Measurements from ENCODE around the gene RGMA.

The RGMA gene

DNA sequence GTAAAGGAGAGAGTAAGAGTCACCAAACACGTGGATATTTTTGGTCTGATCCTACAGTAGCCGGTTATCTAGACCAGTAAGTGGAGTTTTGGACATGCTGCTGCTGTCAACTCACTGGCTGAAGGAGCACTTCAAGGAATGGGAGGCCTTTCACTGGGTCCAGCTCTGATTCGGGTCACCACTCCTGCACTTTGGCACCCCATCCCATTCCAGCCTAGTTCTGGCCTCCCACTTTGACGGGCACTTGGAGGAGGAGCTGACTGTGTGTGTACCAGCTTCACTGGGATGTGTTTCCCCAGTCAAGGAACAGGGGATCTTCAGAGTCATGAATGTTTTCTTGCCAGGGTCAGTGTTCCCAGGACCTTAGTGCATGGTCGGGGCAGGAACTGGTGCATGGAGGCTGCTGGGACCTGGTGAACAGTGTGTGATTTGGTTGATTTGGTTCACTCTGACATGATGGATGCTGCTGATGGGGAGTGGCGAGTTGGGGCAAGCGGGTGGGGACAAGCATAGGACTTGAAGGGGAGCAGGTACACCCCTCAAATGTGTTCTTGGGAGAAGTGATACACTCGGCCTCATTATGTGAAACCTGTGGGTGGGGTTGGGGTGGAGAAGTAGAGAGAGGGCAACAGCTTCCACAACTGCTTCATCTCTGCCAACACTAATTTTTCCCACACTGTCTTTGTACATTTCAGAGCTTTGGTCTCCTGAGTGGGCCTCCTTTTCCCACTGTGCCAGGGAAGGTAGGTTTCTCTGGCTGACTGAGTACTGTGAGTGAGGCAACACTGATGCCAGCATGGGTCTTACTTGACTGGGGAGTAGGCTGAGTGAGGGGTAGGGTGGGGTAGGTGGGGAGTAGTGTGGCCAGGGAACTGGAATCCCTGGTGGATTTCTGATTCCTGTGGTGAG is 64.0 kb downstream of the RGMA start:
- Histone ChIP-seq H3K79me1 (ENCODE audit: low read length) (peaks cover 17% of the 10 kb centered on the region), H2AK5ac (ENCODE audit: low read length) (no peak overlapping the region), H2BK15ac (replicated peaks; ENCODE audit: low read depth) (no peak overlapping the region), H2BK120ac (ENCODE audit: low read depth, low read length) (no peak overlapping the region), H3K23ac (ENCODE audit: low read length) (no peak overlapping the region), H3K79me2 (ENCODE audit: control insufficient read depth, insufficient read depth, low read length) (no peaks in the 10 kb centered on the region), H3K36me3 (ENCODE audit: control insufficient read depth, insufficient read depth, low read length) (peaks cover 24% of the 10 kb centered on the region), H3K27ac (ENCODE audit: low read depth, low read length) (no peak overlapping the region), H4K8ac (ENCODE audit: low read depth, low read length) (no peak overlapping the region), H3K18ac (ENCODE audit: low read length) (no peak overlapping the region), H3K4me2 (ENCODE audit: low read length) (no peak overlapping the region), H3K4me1 (ENCODE audit: control insufficient read depth, low read depth, low read length) (no peaks in the 10 kb centered on the region), H3K56ac (ENCODE audit: low read length) (no peak overlapping the region), H2BK5ac (ENCODE audit: low read length) (no peak overlapping the region), H3K27me3 (ENCODE audit: insufficient read depth, low read length, poor library complexity) (no peaks in the 10 kb centered on the region), H3K4ac (ENCODE audit: low read depth, low read length) (no peak overlapping the region), H3K9ac (ENCODE audit: low read length) (no peak overlapping the region), H4K5ac (ENCODE audit: low read length) (no peak overlapping the region), H3K4me3 (ENCODE audit: low read length) (no peak overlapping the region)
- WGBS (ENCODE audit: extremely low coverage, insufficient coverage, low lambda C conversion rate), result no CpG with 5 or more reads among the region's 8 CpGs
- no peak for DNase-seq

DNA sequence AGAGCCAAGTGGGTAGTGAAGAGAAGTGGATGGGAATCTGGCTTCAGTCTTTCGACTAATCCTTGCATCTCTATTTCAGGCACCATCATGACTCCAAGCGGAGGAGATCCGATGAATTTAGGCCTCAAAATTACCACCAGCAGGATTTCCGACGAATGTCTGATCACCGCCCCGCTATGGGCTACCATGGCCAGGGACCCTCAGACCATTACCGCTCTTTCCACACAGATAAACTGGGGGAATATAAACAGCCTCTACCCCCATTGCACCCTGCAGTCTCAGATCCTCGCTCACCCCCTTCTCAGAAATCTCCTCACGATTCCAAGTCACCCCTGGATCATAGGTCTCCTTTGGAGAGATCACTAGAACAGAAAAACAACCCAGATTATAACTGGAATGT is 64.7 kb downstream of the RGMA start:
- Histone ChIP-seq H3K27ac (ENCODE audit: low read depth, low read length) (no peak overlapping the region), H3K27me3 (ENCODE audit: insufficient read depth, low read length, poor library complexity) (no peaks in the 10 kb centered on the region), H3K23ac (ENCODE audit: low read length) (no peak overlapping the region), H3K79me1 (ENCODE audit: low read length) (peaks cover 17% of the 10 kb centered on the region), H4K5ac (ENCODE audit: low read length) (no peak overlapping the region), H4K8ac (ENCODE audit: low read depth, low read length) (no peak overlapping the region), H3K36me3 (ENCODE audit: control insufficient read depth, insufficient read depth, low read length) (peaks cover 25% of the 10 kb centered on the region), H2AK5ac (ENCODE audit: low read length) (no peak overlapping the region), H3K4ac (ENCODE audit: low read depth, low read length) (no peak overlapping the region), H3K18ac (ENCODE audit: low read length) (no peak overlapping the region), H2BK120ac (ENCODE audit: low read depth, low read length) (no peak overlapping the region), H3K4me2 (ENCODE audit: low read length) (no peak overlapping the region), H3K4me3 (ENCODE audit: low read length) (no peak overlapping the region), H3K9ac (ENCODE audit: low read length) (no peak overlapping the region), H2BK5ac (ENCODE audit: low read length) (no peak overlapping the region), H2BK15ac (replicated peaks; ENCODE audit: low read depth) (no peak overlapping the region), H3K56ac (ENCODE audit: low read length) (no peak overlapping the region), H3K4me1 (ENCODE audit: control insufficient read depth, low read depth, low read length) (no peaks in the 10 kb centered on the region), H3K79me2 (ENCODE audit: control insufficient read depth, insufficient read depth, low read length) (no peaks in the 10 kb centered on the region)
- no peak for DNase-seq
- WGBS (ENCODE audit: extremely low coverage, insufficient coverage, low lambda C conversion rate), result no CpG with 5 or more reads among the region's 10 CpGs

DNA sequence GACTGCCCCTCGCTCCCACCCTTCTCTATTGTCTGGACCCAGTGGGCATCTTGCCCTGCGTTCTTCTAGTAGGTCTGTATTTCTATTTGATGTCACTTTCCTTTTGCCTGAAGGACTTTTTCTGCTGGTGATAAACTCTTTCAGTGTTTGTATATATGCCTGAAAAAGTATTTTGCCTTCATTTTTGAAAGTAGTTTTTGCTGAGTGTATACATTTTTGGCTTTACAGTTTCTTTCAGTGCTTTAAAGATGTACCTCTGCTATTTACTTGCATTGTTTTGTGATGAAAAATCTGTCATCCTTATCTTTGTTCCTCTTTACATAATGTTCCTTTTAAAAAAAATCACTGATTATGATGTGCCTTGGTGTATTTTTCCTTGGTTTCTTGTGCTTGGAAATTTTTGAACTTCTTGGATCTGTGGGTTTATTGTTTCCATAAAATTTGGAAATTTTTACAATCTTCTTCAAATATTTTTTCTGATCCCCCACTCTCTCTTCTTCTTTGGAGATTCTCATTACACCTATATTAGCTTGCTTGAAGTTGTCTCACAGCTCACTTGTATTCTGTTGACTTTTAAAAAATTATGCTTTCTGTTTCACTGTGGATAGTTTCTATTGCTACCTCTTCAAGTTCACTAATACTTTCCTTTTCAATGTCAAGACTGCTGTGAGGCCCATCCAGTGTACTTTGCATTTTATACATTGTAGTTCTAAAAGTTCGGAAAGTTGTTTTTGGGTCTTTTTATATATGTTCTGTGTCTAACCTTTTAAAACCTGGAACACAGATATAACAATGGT is 67.8 kb downstream of the RGMA start:
- Histone ChIP-seq H2AK5ac (ENCODE audit: low read length) (no peak overlapping the region), H3K56ac (ENCODE audit: low read length) (no peak overlapping the region), H3K23ac (ENCODE audit: low read length) (no peak overlapping the region), H3K27me3 (ENCODE audit: insufficient read depth, low read length, poor library complexity) (no peaks in the 10 kb centered on the region), H3K79me1 (ENCODE audit: low read length) (peaks cover 12% of the 10 kb centered on the region), H3K79me2 (ENCODE audit: control insufficient read depth, insufficient read depth, low read length) (no peaks in the 10 kb centered on the region), H3K4me2 (ENCODE audit: low read length) (no peak overlapping the region), H2BK15ac (replicated peaks; ENCODE audit: low read depth) (no peak overlapping the region), H3K4me1 (ENCODE audit: control insufficient read depth, low read depth, low read length) (no peaks in the 10 kb centered on the region), H3K18ac (ENCODE audit: low read length) (no peak overlapping the region), H2BK5ac (ENCODE audit: low read length) (no peak overlapping the region), H4K8ac (ENCODE audit: low read depth, low read length) (no peak overlapping the region), H3K36me3 (ENCODE audit: control insufficient read depth, insufficient read depth, low read length) (peaks cover 28% of the 10 kb centered on the region), H3K27ac (ENCODE audit: low read depth, low read length) (no peak overlapping the region), H2BK120ac (ENCODE audit: low read depth, low read length) (no peak overlapping the region), H3K4me3 (ENCODE audit: low read length) (no peak overlapping the region), H3K4ac (ENCODE audit: low read depth, low read length) (no peak overlapping the region), H3K9ac (ENCODE audit: low read length) (no peak overlapping the region), H4K5ac (ENCODE audit: low read length) (no peak overlapping the region)
- no CpG with 5 or more reads among the region's 3 CpGs for WGBS (ENCODE audit: extremely low coverage, insufficient coverage, low lambda C conversion rate)
- DNase-seq, result no peak

DNA sequence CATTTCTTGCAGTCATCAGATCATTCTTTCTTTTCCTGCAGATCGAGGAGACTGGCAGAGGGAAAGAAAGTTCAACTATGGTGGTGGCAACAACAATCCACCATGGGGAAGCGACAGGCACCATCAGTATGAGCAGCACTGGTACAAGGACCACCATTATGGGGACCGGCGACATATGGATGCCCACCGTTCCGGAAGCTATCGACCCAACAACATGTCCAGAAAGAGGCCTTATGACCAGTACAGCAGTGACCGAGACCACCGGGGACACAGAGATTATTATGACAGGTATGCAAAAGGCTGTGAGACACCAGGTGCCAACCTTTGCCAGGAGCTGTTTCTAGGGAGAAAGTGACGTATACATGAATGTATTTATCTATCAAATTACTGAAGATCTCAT is 69.0 kb downstream of the RGMA start:
- H3K18ac ChIP-seq (ENCODE audit: low read length), result no peak overlapping the region
- H2BK15ac ChIP-seq (replicated peaks; ENCODE audit: low read depth), result no peak overlapping the region
- no peaks in the 10 kb centered on the region for H3K79me2 ChIP-seq (ENCODE audit: control insufficient read depth, insufficient read depth, low read length)
- no peak overlapping the region for H2BK5ac ChIP-seq (ENCODE audit: low read length)
- no peak overlapping the region for H2BK120ac ChIP-seq (ENCODE audit: low read depth, low read length)
- no peak overlapping the region for H3K4me2 ChIP-seq (ENCODE audit: low read length)
- H3K4me1 ChIP-seq (ENCODE audit: control insufficient read depth, low read depth, low read length), result no peaks in the 10 kb centered on the region
- DNase-seq, result no peak
- H3K79me1 ChIP-seq (ENCODE audit: low read length), result peaks cover 11% of the 10 kb centered on the region
- no peak overlapping the region for H3K27ac ChIP-seq (ENCODE audit: low read depth, low read length)
- H3K36me3 ChIP-seq (ENCODE audit: control insufficient read depth, insufficient read depth, low read length), result peaks cover 28% of the 10 kb centered on the region
- H3K4me3 ChIP-seq (ENCODE audit: low read length), result no peak overlapping the region
- no CpG with 5 or more reads among the region's 10 CpGs for WGBS (ENCODE audit: extremely low coverage, insufficient coverage, low lambda C conversion rate)
- no peak overlapping the region for H2AK5ac ChIP-seq (ENCODE audit: low read length)
- no peak overlapping the region for H3K56ac ChIP-seq (ENCODE audit: low read length)
- H3K23ac ChIP-seq (ENCODE audit: low read length), result no peak overlapping the region
- no peak overlapping the region for H4K5ac ChIP-seq (ENCODE audit: low read length)
- no peak overlapping the region for H3K9ac ChIP-seq (ENCODE audit: low read length)
- no peaks in the 10 kb centered on the region for H3K27me3 ChIP-seq (ENCODE audit: insufficient read depth, low read length, poor library complexity)
- no peak overlapping the region for H4K8ac ChIP-seq (ENCODE audit: low read depth, low read length)
- H3K4ac ChIP-seq (ENCODE audit: low read depth, low read length), result no peak overlapping the region

DNA sequence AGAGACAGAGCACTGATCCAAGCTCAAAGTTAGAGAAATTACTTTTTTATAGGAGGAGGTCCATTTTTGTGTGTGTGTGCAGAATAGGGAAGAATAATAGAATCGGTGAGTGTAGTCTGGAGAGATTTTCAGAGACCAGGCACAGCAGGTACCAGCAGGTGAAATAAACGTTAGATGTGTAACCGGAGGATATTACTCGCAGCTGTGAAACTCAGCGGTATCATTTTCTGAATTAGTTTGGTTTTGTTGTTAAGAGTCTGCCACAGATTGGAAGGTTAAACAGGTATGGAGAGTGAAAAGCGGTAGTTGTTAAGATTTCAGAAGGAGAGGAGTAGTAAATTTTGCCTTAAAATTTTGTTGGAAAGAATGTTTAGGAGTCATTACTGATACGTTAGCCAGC is 69.9 kb downstream of the RGMA start:
- Histone ChIP-seq H3K36me3 (ENCODE audit: control insufficient read depth, insufficient read depth, low read length) (peaks cover 26% of the 10 kb centered on the region), H3K27me3 (ENCODE audit: insufficient read depth, low read length, poor library complexity) (no peaks in the 10 kb centered on the region), H2BK120ac (ENCODE audit: low read depth, low read length) (no peak overlapping the region), H4K5ac (ENCODE audit: low read length) (no peak overlapping the region), H3K4ac (ENCODE audit: low read depth, low read length) (no peak overlapping the region), H3K4me2 (ENCODE audit: low read length) (no peak overlapping the region), H3K79me1 (ENCODE audit: low read length) (peaks cover 8% of the 10 kb centered on the region), H3K4me3 (ENCODE audit: low read length) (no peak overlapping the region), H4K8ac (ENCODE audit: low read depth, low read length) (no peak overlapping the region), H2BK5ac (ENCODE audit: low read length) (no peak overlapping the region), H3K27ac (ENCODE audit: low read depth, low read length) (no peak overlapping the region), H2AK5ac (ENCODE audit: low read length) (no peak overlapping the region), H3K4me1 (ENCODE audit: control insufficient read depth, low read depth, low read length) (no peaks in the 10 kb centered on the region), H3K23ac (ENCODE audit: low read length) (no peak overlapping the region), H3K9ac (ENCODE audit: low read length) (no peak overlapping the region), H3K18ac (ENCODE audit: low read length) (no peak overlapping the region), H3K79me2 (ENCODE audit: control insufficient read depth, insufficient read depth, low read length) (no peaks in the 10 kb centered on the region), H3K56ac (ENCODE audit: low read length) (no peak overlapping the region), H2BK15ac (replicated peaks; ENCODE audit: low read depth) (no peak overlapping the region)
- WGBS (ENCODE audit: extremely low coverage, insufficient coverage, low lambda C conversion rate), result 100% methylated on average over 1 of the region's 7 CpGs
- no peak for DNase-seq

Measured in mesendoderm (in vitro differentiated cells).